ENCODE data around the gene TOM1. TPM values are rescaled to one million over a fixed set of nuclear protein-coding genes. Genes with fewer than 3 reads are reported as not detected.

Gene TOM1
- total RNA-seq, 1 donor from 2014 or later: 29.6 TPM

DNA sequence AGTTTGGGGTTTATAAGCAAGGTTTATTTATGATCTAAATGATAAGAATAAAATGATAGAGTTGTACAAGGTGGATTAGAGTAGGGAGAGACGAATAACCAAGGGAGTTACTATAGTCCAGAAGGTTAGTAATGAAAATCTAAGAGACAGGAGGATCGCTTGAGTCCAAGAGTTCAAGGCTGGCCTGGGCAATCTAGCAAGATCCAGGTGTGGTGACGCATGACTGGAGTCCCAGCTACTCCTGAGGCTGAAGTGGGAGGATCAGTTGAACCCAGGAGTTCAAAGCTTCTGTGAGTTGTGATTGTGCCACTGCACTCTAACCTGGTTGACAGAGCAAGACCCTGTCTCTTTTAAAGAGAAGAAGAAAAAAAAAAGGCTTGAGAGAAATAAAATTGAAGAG, 30.1 kb upstream of the TOM1 start:
- Mint-ChIP-seq H3K27ac (ENCODE audit: unreplicated experiment) (no peak overlapping the region), H3K4me1 (ENCODE audit: low read depth, unreplicated experiment) (no peaks in the 10 kb centered on the region)

DNA sequence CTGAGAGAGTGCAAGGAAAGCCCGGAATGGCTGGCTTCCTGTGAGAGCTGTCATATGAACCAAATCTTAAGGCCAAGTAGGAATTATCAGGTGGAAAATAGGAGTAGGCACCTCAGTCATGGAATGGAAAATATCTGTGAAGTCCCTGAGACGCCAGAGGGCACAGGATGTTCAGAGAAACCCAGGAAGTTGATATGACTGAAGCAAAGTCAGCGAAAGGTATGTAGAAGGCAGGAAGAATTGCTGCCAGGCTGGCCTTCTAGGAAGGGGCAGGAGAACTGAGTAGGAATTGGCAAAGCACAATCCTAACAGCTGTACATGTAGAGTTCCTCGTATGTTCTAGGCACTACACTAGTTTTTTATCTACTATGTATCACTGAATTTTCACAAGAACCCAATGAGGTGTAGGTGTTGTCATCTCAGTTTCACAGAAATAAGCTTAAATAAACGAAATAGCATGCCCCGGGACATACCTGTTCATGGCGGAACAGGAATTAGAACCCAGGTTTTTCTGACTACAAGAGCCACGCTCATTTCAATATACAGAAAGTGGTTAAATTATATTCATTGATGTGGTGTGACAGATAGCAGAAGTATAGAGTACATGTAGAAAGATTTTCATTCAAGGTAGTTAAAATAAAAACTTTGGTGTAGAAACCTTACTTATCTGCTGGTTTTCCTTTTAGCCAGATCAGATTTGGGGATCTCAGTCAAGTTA, 25.4 kb upstream of the TOM1 start:
- peaks cover 13% of the 10 kb centered on the region for H3K36me3 ChIP-seq (ENCODE audit: insufficient read depth, low read length)
- no peaks in the 10 kb centered on the region for H3K9me3 ChIP-seq (ENCODE audit: insufficient read depth, low read depth, low read length)
- DNase-seq (ENCODE audit: low read depth) (no peak), FAIRE-seq (no peak)
- no peaks in the 10 kb centered on the region for H3K9me3 Mint-ChIP-seq (ENCODE audit: unreplicated experiment)
- no peaks in the 10 kb centered on the region for H3K4me1 Mint-ChIP-seq (ENCODE audit: low read depth, unreplicated experiment)
- H3K4me1 ChIP-seq (ENCODE audit: insufficient read depth, low read length): no peaks in the 10 kb centered on the region
- peaks cover 69% of the 10 kb centered on the region for H3K79me2 ChIP-seq (ENCODE audit: insufficient read depth, low read length)
- H3K36me3 Mint-ChIP-seq (ENCODE audit: low read depth, unreplicated experiment): peaks cover 12% of the 10 kb centered on the region
- H3K27ac Mint-ChIP-seq (ENCODE audit: unreplicated experiment): no peak overlapping the region
- TF ChIP-seq, protein P1, sequence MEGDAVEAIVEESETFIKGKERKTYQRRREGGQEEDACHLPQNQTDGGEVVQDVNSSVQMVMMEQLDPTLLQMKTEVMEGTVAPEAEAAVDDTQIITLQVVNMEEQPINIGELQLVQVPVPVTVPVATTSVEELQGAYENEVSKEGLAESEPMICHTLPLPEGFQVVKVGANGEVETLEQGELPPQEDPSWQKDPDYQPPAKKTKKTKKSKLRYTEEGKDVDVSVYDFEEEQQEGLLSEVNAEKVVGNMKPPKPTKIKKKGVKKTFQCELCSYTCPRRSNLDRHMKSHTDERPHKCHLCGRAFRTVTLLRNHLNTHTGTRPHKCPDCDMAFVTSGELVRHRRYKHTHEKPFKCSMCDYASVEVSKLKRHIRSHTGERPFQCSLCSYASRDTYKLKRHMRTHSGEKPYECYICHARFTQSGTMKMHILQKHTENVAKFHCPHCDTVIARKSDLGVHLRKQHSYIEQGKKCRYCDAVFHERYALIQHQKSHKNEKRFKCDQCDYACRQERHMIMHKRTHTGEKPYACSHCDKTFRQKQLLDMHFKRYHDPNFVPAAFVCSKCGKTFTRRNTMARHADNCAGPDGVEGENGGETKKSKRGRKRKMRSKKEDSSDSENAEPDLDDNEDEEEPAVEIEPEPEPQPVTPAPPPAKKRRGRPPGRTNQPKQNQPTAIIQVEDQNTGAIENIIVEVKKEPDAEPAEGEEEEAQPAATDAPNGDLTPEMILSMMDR (IDR thresholded peaks at IDR 0.05; ENCODE audit: insufficient read depth, low read depth, low read length): no peak
- TF ChIP-seq EZH2 (IDR thresholded peaks at IDR 0.05; ENCODE audit: insufficient read depth, low read length): no peak
- no peak overlapping the region for H3K4me3 ChIP-seq (ENCODE audit: insufficient read depth, low read depth, low read length)
- no peak overlapping the region for H3K9ac ChIP-seq (ENCODE audit: low read length)
- no peaks in the 10 kb centered on the region for H3K27me3 Mint-ChIP-seq (ENCODE audit: low read depth, unreplicated experiment)
- no peak overlapping the region for H3K4me2 ChIP-seq (ENCODE audit: low read length)
- H3K4me3 Mint-ChIP-seq (ENCODE audit: unreplicated experiment): no peak overlapping the region
- H3K27ac ChIP-seq (ENCODE audit: low read depth, low read length): no peak overlapping the region
- H4K20me1 ChIP-seq (ENCODE audit: insufficient read depth, low read length): peaks cover 39% of the 10 kb centered on the region
- H2AFZ ChIP-seq (ENCODE audit: low read depth, low read length): no peak overlapping the region
- no peaks in the 10 kb centered on the region for H3K27me3 ChIP-seq (ENCODE audit: insufficient read depth, low read length)

More for the DNA sequence above, 30.1 kb upstream of the TOM1 start:
- no peak overlapping the region for H3K4me3 Mint-ChIP-seq (ENCODE audit: unreplicated experiment)
- TF ChIP-seq EZH2 (IDR thresholded peaks at IDR 0.05; ENCODE audit: insufficient read depth, low read length): no peak
- H3K9me3 ChIP-seq (ENCODE audit: insufficient read depth, low read depth, low read length): no peaks in the 10 kb centered on the region
- no peak overlapping the region for H3K27ac ChIP-seq (ENCODE audit: low read depth, low read length)
- no peaks in the 10 kb centered on the region for H3K27me3 ChIP-seq (ENCODE audit: insufficient read depth, low read length)
- peaks cover 44% of the 10 kb centered on the region for H3K36me3 ChIP-seq (ENCODE audit: insufficient read depth, low read length)
- DNase-seq (ENCODE audit: low read depth): no peak
- H3K9me3 Mint-ChIP-seq (ENCODE audit: unreplicated experiment): peaks cover 3% of the 10 kb centered on the region
- no peak overlapping the region for H3K4me3 ChIP-seq (ENCODE audit: insufficient read depth, low read depth, low read length)
- H3K36me3 Mint-ChIP-seq (ENCODE audit: low read depth, unreplicated experiment): peaks cover 19% of the 10 kb centered on the region
- peaks cover 52% of the 10 kb centered on the region for H4K20me1 ChIP-seq (ENCODE audit: insufficient read depth, low read length)
- no peak overlapping the region for H3K4me2 ChIP-seq (ENCODE audit: low read length)
- H3K27me3 Mint-ChIP-seq (ENCODE audit: low read depth, unreplicated experiment): no peaks in the 10 kb centered on the region
- H3K9ac ChIP-seq (ENCODE audit: low read length): no peak overlapping the region
- H3K79me2 ChIP-seq (ENCODE audit: insufficient read depth, low read length): peaks cover 69% of the 10 kb centered on the region
- no peaks in the 10 kb centered on the region for H3K4me1 ChIP-seq (ENCODE audit: insufficient read depth, low read length)
- FAIRE-seq: no peak
- no peak overlapping the region for H2AFZ ChIP-seq (ENCODE audit: low read depth, low read length)

DNA sequence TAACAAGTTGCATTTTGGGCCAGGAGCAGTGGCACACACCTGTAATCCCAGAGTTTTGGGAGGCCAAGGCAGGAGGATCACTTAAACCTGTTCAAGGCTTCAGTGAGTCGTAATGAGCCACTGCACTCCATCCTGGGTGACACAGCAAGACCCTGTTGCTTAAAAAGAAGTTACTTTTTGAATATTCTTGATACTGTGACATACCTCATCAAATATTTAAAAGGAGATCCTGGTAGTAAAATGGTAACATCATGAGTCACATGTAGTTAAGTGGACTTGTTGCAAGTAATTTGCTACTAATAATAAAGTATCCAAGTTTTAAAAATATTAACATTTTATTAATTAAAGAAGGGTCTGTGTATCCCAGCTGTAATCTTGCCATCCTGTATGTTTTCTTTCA, 24.1 kb upstream of the TOM1 start:
- no peak overlapping the region for H3K27ac ChIP-seq (ENCODE audit: low read depth, low read length)
- DNase-seq (ENCODE audit: low read depth) (peak; percentile 45), FAIRE-seq (no peak)
- no peaks in the 10 kb centered on the region for H3K9me3 ChIP-seq (ENCODE audit: insufficient read depth, low read depth, low read length)
- H3K27me3 ChIP-seq (ENCODE audit: insufficient read depth, low read length): no peaks in the 10 kb centered on the region
- peaks cover 76% of the 10 kb centered on the region for H3K79me2 ChIP-seq (ENCODE audit: insufficient read depth, low read length)
- Mint-ChIP-seq H3K4me3 (ENCODE audit: unreplicated experiment) (no peak overlapping the region), H3K27me3 (ENCODE audit: low read depth, unreplicated experiment) (no peaks in the 10 kb centered on the region), H3K9me3 (ENCODE audit: unreplicated experiment) (no peaks in the 10 kb centered on the region), H3K4me1 (ENCODE audit: low read depth, unreplicated experiment) (no peaks in the 10 kb centered on the region), H3K27ac (ENCODE audit: unreplicated experiment) (no peak overlapping the region), H3K36me3 (ENCODE audit: low read depth, unreplicated experiment) (peaks cover 8% of the 10 kb centered on the region)
- no peak overlapping the region for H3K9ac ChIP-seq (ENCODE audit: low read length)
- H3K4me1 ChIP-seq (ENCODE audit: insufficient read depth, low read length): no peaks in the 10 kb centered on the region
- peaks cover 50% of the 10 kb centered on the region for H4K20me1 ChIP-seq (ENCODE audit: insufficient read depth, low read length)
- TF ChIP-seq, protein P1 (IDR thresholded peaks at IDR 0.05; ENCODE audit: insufficient read depth, low read depth, low read length): no peak
- no peak for TF ChIP-seq EZH2 (IDR thresholded peaks at IDR 0.05; ENCODE audit: insufficient read depth, low read length)
- H3K4me3 ChIP-seq (ENCODE audit: insufficient read depth, low read depth, low read length): no peak overlapping the region
- H3K4me2 ChIP-seq (ENCODE audit: low read length): no peak overlapping the region
- H2AFZ ChIP-seq (ENCODE audit: low read depth, low read length): no peak overlapping the region
- H3K36me3 ChIP-seq (ENCODE audit: insufficient read depth, low read length): peaks cover 13% of the 10 kb centered on the region
